HCT116 (cell line): Measurements from ENCODE around the gene LCLAT1. TPM values are rescaled to one million over a fixed set of nuclear protein-coding genes. Genes with fewer than 3 reads are reported as not detected.
A peak's percentile ranks its signal among the peaks of the same experiment; 100 is the strongest.

Source experiments
- ATAC-seq: fragments of 200-7000 bp; cut with Tn5 transposase; 2 replicates; pipeline ENCODE4 v1.9.1; 2020; ENCODE audit warnings: mild to moderate bottlenecking, moderate library complexity
- BruUV-seq: library from RNA; stranded (reverse); fragments of 400-500 nt; replicated peaks from 2 replicates; lab custom pipeline; 2021; lab: Mats Ljungman, UMichigan
- CTCF ChIA-PET: fragments of 300-600 bp; sonication (Branson Sonifier 250); formaldehyde crosslinking; loops from one replicate; lab custom pipeline; 2021; ENCODE audit warnings: antibody characterized with exemption; lab: Charles Lee
- POLR2A ChIA-PET: fragments of 300-600, 350-600 bp; sonication (Branson Sonifier 250); formaldehyde crosslinking; loops from one replicate; lab custom pipeline; 2021; ENCODE audit warnings: antibody characterized with exemption; lab: Charles Lee
- RAD21 ChIA-PET, 2 experiments: fragments of 300-600 bp; sonication (Branson Sonifier 250); formaldehyde crosslinking; loops; one replicate each; lab custom pipeline; 2023; ENCODE audit warnings: low total read pairs in 2 of 2; ENCODE audit not compliant: uncharacterized antibody in 2 of 2, unreplicated experiment in 2 of 2, low non-redundant PET in 1 of 2; lab: Charles Lee
- DNase-seq: peaks from one replicate; pipeline ENCODE4 v3.0.0-alpha.2; 2010; ENCODE audit warnings: low read depth, low spot score
- H2AFZ ChIP-seq: fragments of 200-600 bp; shearing (Covaris generic), sonication (generic); 2 replicates; pipeline ENCODE4 v1.6.1; 2017; ENCODE audit warnings: low read depth, mixed run types, mixed read lengths, antibody characterized with exemption, low read length; ENCODE audit not compliant: poor library complexity, severe bottlenecking
- H3K27ac ChIP-seq: 2 replicates; pipeline ENCODE4 v1.5.1; 2012; ENCODE audit warnings: low read depth, low read length
- H3K27me3 ChIP-seq: fragments of 200-600 bp; sonication (generic); 2 replicates; pipeline ENCODE4 v1.6.1; 2016; ENCODE audit warnings: mixed run types, low read length, mixed read lengths; ENCODE audit not compliant: insufficient read depth
- H3K36me3 ChIP-seq, 2 experiments: fragments of 200-500 bp in 1 of 2; fragments of 200-600 bp in 1 of 2; sonication (Bioruptor generic) in 1 of 2; sonication (generic) in 1 of 2; 2 replicates each; pipeline versions ENCODE4 v1.5.1 to v1.6.1; 2014 to 2016; ENCODE audit warnings: low read length in 2 of 2, inconsistent platforms in 1 of 2, mixed read lengths in 1 of 2, mixed run types in 1 of 2; ENCODE audit not compliant: insufficient read depth in 2 of 2, control insufficient read depth in 1 of 2
- H3K4me1 ChIP-seq, 2 experiments: fragments of 200-600 bp in 1 of 2; sonication (generic) in 1 of 2; 2 replicates each; pipeline versions ENCODE4 v1.5.1 to v1.6.1; 2012 to 2017; ENCODE audit warnings: low read length in 2 of 2, inconsistent platforms in 1 of 2, mild to moderate bottlenecking in 1 of 2, mixed read lengths in 1 of 2, mixed run types in 1 of 2, moderate library complexity in 1 of 2; ENCODE audit not compliant: insufficient read depth in 2 of 2, control insufficient read depth in 1 of 2
- H3K4me2 ChIP-seq: fragments of 200-600 bp; sonication (generic); 2 replicates; pipeline ENCODE4 v1.6.1; 2017; ENCODE audit warnings: mixed run types, low read length, mixed read lengths
- H3K4me3 ChIP-seq, 2 experiments: fragments of 200-600 bp in 1 of 2; sonication (generic) in 1 of 2; replicated peaks in 1 of 2; 2 replicates each; pipeline ENCODE4 v1.5.1; 2011 to 2016; ENCODE audit warnings: low read length in 2 of 2, control low read depth in 1 of 2, low read depth in 1 of 2, mild to moderate bottlenecking in 1 of 2, mixed read lengths in 1 of 2, mixed run types in 1 of 2
- H3K79me2 ChIP-seq: fragments of 200-600 bp; sonication (generic); 2 replicates; pipeline ENCODE4 v1.6.1; 2017; ENCODE audit warnings: mild to moderate bottlenecking, mixed run types, low read length, moderate library complexity, mixed read lengths; ENCODE audit not compliant: insufficient read depth
- H3K9ac ChIP-seq: fragments of 200-600 bp; sonication (generic); 2 replicates; pipeline ENCODE4 v1.6.1; 2016; ENCODE audit warnings: low read length, mixed read lengths
- H3K9me2 ChIP-seq: fragments of 200-600 bp; sonication (generic), shearing (Covaris generic); 2 replicates; pipeline ENCODE4 v1.6.1; 2017; ENCODE audit warnings: mixed run types, mild to moderate bottlenecking, moderate library complexity; ENCODE audit not compliant: insufficient read depth
- H3K9me3 ChIP-seq, 2 experiments: fragments of 200-500 bp in 1 of 2; fragments of 200-600 bp in 1 of 2; sonication (Bioruptor generic) in 1 of 2; sonication (generic) in 1 of 2; 2 replicates each; pipeline ENCODE4 v1.6.1; 2014 to 2017; ENCODE audit warnings: low read length in 2 of 2, mixed read lengths in 2 of 2, inconsistent platforms in 1 of 2, low read depth in 1 of 2, mild to moderate bottlenecking in 1 of 2, mixed run types in 1 of 2, moderate library complexity in 1 of 2; ENCODE audit not compliant: control insufficient read depth in 1 of 2, insufficient read depth in 1 of 2
- H4K20me1 ChIP-seq: fragments of 200-600 bp; sonication (generic), shearing (Covaris generic); 2 replicates; pipeline ENCODE4 v1.6.1; 2017; ENCODE audit warnings: mixed run types, mild to moderate bottlenecking, moderate library complexity; ENCODE audit not compliant: insufficient read depth
- CEBPB ChIP-seq: IDR thresholded peaks from 2 replicates; pipeline ENCODE4 v1.6.1; 2012; ENCODE audit warnings: low read depth
- CTCF ChIP-seq, 3 experiments: fragments of 200-600 bp in 1 of 3; sonication (generic) in 1 of 3; IDR thresholded peaks in 2 of 3; conservative IDR thresholded peaks in 1 of 3; 2 replicates each; pipeline ENCODE4 v1.5.1; 2012 to 2017; ENCODE audit warnings: low read depth in 2 of 3, low read length in 2 of 3, antibody characterized with exemption in 1 of 3, borderline replicate concordance in 1 of 3, control low read depth in 1 of 3, mild to moderate bottlenecking in 1 of 3, mixed read lengths in 1 of 3, mixed run types in 1 of 3, moderate library complexity in 1 of 3; ENCODE audit not compliant: insufficient read depth in 1 of 3
- EGR1 ChIP-seq: IDR thresholded peaks from 2 replicates; pipeline ENCODE4 v1.6.1; 2012; ENCODE audit warnings: low read depth
- ELF1 ChIP-seq: IDR thresholded peaks from 2 replicates; pipeline ENCODE4 v1.6.1; 2012; ENCODE audit warnings: low read depth, borderline replicate concordance
- FOSL1 ChIP-seq: IDR thresholded peaks from 2 replicates; pipeline ENCODE4 v1.6.1; 2012; ENCODE audit warnings: low read depth
- POLR2AphosphoS5 ChIP-seq: IDR thresholded peaks from 2 replicates; pipeline ENCODE4 v1.6.1; 2011; ENCODE audit warnings: mild to moderate bottlenecking, low read depth, low read length, moderate library complexity
- REST ChIP-seq: IDR thresholded peaks from 2 replicates; pipeline ENCODE4 v1.6.1; 2012; ENCODE audit warnings: low read depth
- SIN3A ChIP-seq: IDR thresholded peaks from 2 replicates; pipeline ENCODE4 v1.6.1; 2012; ENCODE audit warnings: low read depth
- SRF ChIP-seq: IDR thresholded peaks from 2 replicates; pipeline ENCODE4 v1.6.1; 2012; ENCODE audit warnings: low read depth
- TCF7L2 ChIP-seq: IDR thresholded peaks from 2 replicates; pipeline ENCODE4 v1.7.0; 2011; ENCODE audit warnings: borderline replicate concordance, inconsistent platforms; ENCODE audit not compliant: insufficient read depth, insufficient read length; ENCODE audit errors: extremely low read depth
- ZBTB33 ChIP-seq: IDR thresholded peaks from 2 replicates; pipeline ENCODE4 v1.6.1; 2011; ENCODE audit warnings: mild to moderate bottlenecking, low read length, moderate library complexity; ENCODE audit not compliant: insufficient replicate concordance; ENCODE audit errors: extremely low read depth
- ZFX ChIP-seq: fragments of 450-650 bp; IDR thresholded peaks from 2 replicates; pipeline ENCODE4 v1.6.1; 2017
- ZNF274 ChIP-seq: fragments of 200-500 bp; sonication (Bioruptor generic); IDR thresholded peaks from 2 replicates; pipeline ENCODE4 v1.6.1; 2014; ENCODE audit warnings: mild to moderate bottlenecking, low read depth, low read length, inconsistent platforms
- intact Hi-C: fragments of 100-400 bp; cut with micrococcal nuclease; formaldehyde crosslinking; loops from 2 replicates; pipeline ENCODE4 v1.10.0; 2022
- total RNA-seq: library from RNA; stranded (reverse); gene quantifications from one replicate; pipeline ENCODE4 v1.2.1, GENCODE V29; 2021; ENCODE audit not compliant: unreplicated experiment

LCLAT1 gene
- total RNA-seq, 1 experiment from 2014 or later = 36.2 TPM

GRCh38 chr2:30422444-30423040 lies 24.5 kb upstream of the LCLAT1 start (continued):
- TF ChIP-seq REST (no peak), CTCF (IDR thresholded peaks at IDR 0.05 in 2 of 3, conservative IDR thresholded peaks at IDR 0.05 in 1 of 3; ENCODE audit: borderline replicate concordance in 1 of 3, insufficient read depth in 1 of 3, low read depth in 2 of 3, low read length in 2 of 3) (no peak), POLR2AphosphoS5 (peak; percentile 38; the same call in 1 of the 2 replicates)
- TF ChIP-seq, all 23 proteins: peak for 6

- Histone ChIP-seq H3K36me3 (no peaks in the 10 kb centered on the region), H2AFZ (no peak overlapping the region), H3K4me1 (peaks cover 6 to 15% of the 10 kb centered on the region in 2 experiments; a peak in 3 of 4 replicates), H3K27ac (no peak overlapping the region), H3K27me3 (no peaks in the 10 kb centered on the region), H3K9me3 (no peaks in the 10 kb centered on the region), H4K20me1 (no peaks in the 10 kb centered on the region), H3K79me2 (no peaks in the 10 kb centered on the region), H3K9ac (no peak overlapping the region), H3K9me2 (no peaks in the 10 kb centered on the region), H3K4me2 (no peak overlapping the region), H3K4me3 (no peak overlapping the region)
- no TSS peak for BruUV-seq
- RAD21 ChIA-PET = no interaction called here
- intact Hi-C loops = no loop called here
- POLR2A ChIA-PET = interaction anchor here (0.7 kb wide), 1 partner anchor 179 kb away, joined by 3 read pairs; no protein-coding TSS in a partner anchor
- ATAC-seq (no peak), DNase-seq (no peak)
- CTCF ChIA-PET = no interaction called here
- no peak for TF ChIP-seq EGR1
- TF ChIP-seq SIN3A = no peak
- no peak for TF ChIP-seq CEBPB
- no peak for TF ChIP-seq POLR2AphosphoS5
- TF ChIP-seq TCF7L2 = no peak
- TF ChIP-seq FOSL1 = no peak
- no peak for TF ChIP-seq ZNF274
- no peak for TF ChIP-seq ZFX
- TF ChIP-seq ELF1 = no peak
- TF ChIP-seq ZBTB33 = no peak
- TF ChIP-seq SRF = no peak
Observed at GRCh38 chr2:30424231-30424630, 22.8 kb upstream of the LCLAT1 start.
